Measurements from ENCODE around the gene ERP27.

DNA sequence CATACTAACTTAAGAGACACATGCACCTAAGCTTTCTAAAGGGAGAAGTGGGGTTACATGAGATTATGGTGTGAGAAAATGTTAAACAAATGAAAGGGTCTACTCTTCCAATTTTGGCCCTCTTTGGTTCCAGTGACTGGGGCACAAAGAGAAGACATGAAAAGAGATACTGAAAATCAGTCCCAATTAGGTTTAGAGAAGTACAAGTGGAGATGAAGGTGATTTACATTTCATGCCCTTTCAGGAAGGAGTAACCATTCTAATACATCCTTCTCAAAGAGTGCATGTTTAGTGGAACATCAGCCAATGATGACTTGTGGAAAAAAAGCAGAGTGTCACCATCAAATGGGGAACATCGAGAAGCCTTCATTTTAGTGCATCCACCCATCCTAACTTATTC is 67.1 kb downstream of the ERP27 start:
- TF ChIP-seq CTCF (IDR thresholded peaks at IDR 0.05; ENCODE audit: control extremely low read depth in 1 of 3, insufficient read depth in 1 of 3, low read depth in 1 of 3, low read length in 3 of 3) (no peak), MAFK (IDR thresholded peaks at IDR 0.05; ENCODE audit: low read depth, low read length) (no peak), EZH2 (IDR thresholded peaks at IDR 0.05; ENCODE audit: low read depth, low read length, severe bottlenecking) (no peak), POLR2AphosphoS5 (IDR thresholded peaks at IDR 0.05; ENCODE audit: low read depth, low read length) (no peak), RNF2 (IDR thresholded peaks at IDR 0.05; ENCODE audit: borderline replicate concordance, low read depth, low read length, missing control alignments, poor library complexity, severe bottlenecking) (no peak), TAF1 (IDR thresholded peaks at IDR 0.05; ENCODE audit: low read depth, low read length) (no peak)

Measured in H1 (cell line).